ENCODE measurements around the gene IRAK1BP1.

The IRAK1BP1 gene, protein sequence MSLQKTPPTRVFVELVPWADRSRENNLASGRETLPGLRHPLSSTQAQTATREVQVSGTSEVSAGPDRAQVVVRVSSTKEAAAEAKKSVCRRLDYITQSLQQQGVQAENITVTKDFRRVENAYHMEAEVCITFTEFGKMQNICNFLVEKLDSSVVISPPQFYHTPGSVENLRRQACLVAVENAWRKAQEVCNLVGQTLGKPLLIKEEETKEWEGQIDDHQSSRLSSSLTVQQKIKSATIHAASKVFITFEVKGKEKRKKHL

DNA sequence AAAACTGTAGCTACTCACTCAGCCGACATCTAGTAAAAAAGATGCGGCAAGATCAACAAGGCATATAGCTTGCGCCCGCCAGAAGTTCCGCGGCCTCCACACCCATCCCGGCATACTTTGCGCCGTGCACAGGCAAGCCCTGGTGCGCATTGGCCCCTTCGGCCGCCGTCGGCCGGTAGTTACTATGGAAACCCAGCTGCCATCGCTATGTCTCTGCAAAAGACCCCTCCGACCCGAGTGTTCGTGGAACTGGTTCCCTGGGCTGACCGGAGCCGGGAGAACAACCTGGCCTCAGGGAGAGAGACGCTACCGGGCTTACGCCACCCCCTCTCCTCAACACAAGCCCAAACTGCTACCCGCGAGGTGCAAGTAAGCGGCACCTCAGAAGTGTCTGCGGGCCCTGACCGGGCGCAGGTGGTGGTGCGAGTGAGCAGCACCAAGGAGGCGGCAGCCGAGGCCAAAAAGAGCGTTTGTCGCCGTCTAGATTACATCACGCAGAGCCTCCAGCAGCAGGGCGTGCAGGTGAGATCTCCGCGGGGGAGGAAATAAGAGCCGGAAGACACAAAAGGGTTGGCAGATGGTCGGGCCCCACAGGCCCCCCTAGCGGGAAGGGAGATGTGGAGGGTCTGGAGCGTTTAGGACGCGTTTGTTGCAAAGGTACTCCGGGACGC is at the start of gene IRAK1BP1:
Gene IRAK1BP1 (plus strand): TSS at position 182 of the 671 bp plus-strand sequence. CDS start 26 bp downstream, at position 208.
- Histone ChIP-seq H4K20me1 (no peaks in the 10 kb centered on the region), H3K4me2 (peak within 1 kb of the TSS; percentile 65), H3K27me3 (no peaks in the 10 kb centered on the region), H3K9me3 (no peaks in the 10 kb centered on the region), H3K27ac (peak within 1 kb of the TSS; percentile 64), H3K4me1 (no peaks in the 10 kb centered on the region), H3K4me3 (peak within 1 kb of the TSS; percentile 73), H3K36me3 (0 out of 2 replicates have a peak, but pooled peaks cover 6% of the 10 kb centered on the region), H3K9ac (peak within 1 kb of the TSS; percentile 71)
- TF ChIP-seq Cebpa-rat (IDR thresholded peaks at IDR 0.05): no peak

DNA sequence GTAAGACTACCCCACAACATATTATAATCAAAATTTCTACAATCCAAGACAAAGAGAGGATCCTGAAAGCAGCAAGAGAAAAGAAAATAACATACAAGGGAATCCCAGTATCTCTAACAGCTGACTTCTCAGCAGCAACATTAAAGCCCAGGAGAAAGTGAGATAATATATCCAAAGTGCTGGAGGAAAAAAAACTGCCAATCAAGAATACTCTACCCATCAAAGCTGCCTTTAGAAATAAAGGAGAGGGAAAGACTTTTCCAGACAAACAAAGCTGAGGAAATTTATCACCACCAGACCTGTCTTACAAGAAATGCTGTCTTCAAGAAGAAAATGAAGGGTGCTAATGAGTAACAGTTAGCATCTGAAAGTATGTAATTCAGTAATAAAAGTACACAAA is 43.3 kb upstream of the IRAK1BP1 start:
- Histone ChIP-seq H3K4me3 (no peak overlapping the region), H3K36me3 (no peaks in the 10 kb centered on the region), H3K9me3 (no peaks in the 10 kb centered on the region), H3K27me3 (no peaks in the 10 kb centered on the region), H3K4me1 (no peaks in the 10 kb centered on the region), H4K20me1 (no peaks in the 10 kb centered on the region), H3K4me2 (no peak overlapping the region), H3K9ac (no peak overlapping the region), H3K27ac (no peak overlapping the region)
- TF ChIP-seq Cebpa-rat (IDR thresholded peaks at IDR 0.05): no peak

DNA sequence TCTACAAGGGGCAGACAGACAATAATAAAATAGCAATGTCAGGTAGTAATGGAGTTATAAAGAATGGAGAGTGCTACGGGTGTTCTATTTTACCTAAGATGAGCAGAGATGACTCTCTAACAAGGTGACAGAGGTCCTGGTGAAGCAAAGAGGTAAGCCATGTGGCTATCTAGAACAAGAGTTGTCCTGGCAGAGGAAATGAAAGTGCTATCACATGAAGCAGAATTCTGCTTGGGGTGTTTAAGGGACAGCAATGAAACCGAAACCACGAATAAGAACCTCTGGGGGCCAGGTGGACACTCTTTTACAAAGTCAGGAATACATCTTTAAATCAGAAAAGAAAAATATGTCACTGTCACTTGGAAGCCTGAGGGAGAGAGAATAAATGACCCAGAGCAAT is 37.9 kb upstream of the IRAK1BP1 start:
- Histone ChIP-seq H4K20me1 (no peaks in the 10 kb centered on the region), H3K27me3 (no peaks in the 10 kb centered on the region), H3K27ac (no peak overlapping the region), H3K4me2 (no peak overlapping the region), H3K4me1 (no peaks in the 10 kb centered on the region), H3K36me3 (no peaks in the 10 kb centered on the region), H3K9ac (no peak overlapping the region), H3K4me3 (no peak overlapping the region), H3K9me3 (no peaks in the 10 kb centered on the region)
- TF ChIP-seq Cebpa-rat (IDR thresholded peaks at IDR 0.05): no peak

DNA sequence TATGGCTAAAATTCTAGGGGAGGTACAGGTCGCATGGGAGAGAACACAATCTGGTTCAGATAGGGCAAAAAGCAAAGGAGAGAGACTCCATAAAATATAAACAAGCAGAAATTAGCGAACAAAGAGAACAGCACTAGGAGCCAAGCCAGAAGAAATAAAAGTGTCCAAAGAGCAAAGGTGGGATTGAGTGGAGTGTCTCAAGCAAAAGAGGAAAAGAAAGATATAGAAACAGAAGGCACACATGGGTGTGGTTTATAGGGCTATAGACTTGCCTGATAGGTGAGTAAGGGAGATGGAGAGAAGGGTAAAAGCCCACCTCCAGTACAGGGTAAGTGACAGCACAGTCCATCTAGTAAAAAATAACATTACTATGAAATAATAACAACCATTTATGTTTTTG is 36.5 kb upstream of the IRAK1BP1 start:
- Histone ChIP-seq H3K9me3 (no peaks in the 10 kb centered on the region), H3K9ac (no peak overlapping the region), H3K27me3 (no peaks in the 10 kb centered on the region), H3K27ac (no peak overlapping the region), H4K20me1 (no peaks in the 10 kb centered on the region), H3K4me1 (no peaks in the 10 kb centered on the region), H3K4me3 (no peak overlapping the region), H3K36me3 (no peaks in the 10 kb centered on the region), H3K4me2 (no peak overlapping the region)
- TF ChIP-seq Cebpa-rat (IDR thresholded peaks at IDR 0.05): no peak

DNA sequence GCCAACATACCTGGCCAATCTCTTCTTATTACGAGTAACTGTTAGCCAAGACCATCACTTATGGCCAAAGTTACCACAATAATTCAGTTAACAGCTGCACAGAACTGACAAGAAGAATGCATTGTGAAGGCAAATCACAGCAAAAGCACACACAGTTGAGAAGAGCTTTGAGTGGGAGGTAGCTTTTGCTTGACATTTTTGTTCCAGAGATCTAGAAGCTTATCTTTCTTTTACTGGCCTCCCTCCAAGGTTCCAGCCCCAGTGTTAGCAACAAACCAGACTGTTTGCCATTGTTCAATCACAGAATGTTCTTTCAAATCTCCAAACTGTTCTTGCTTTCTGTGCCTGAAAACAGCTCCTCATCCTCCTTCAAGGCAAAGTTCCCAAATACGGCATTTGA is 35.9 kb upstream of the IRAK1BP1 start:
- Histone ChIP-seq H3K36me3 (no peaks in the 10 kb centered on the region), H3K4me3 (no peak overlapping the region), H3K4me2 (no peak overlapping the region), H4K20me1 (no peaks in the 10 kb centered on the region), H3K9me3 (no peaks in the 10 kb centered on the region), H3K9ac (no peak overlapping the region), H3K4me1 (no peaks in the 10 kb centered on the region), H3K27ac (no peak overlapping the region), H3K27me3 (no peaks in the 10 kb centered on the region)
- no peak for TF ChIP-seq Cebpa-rat (IDR thresholded peaks at IDR 0.05)

DNA sequence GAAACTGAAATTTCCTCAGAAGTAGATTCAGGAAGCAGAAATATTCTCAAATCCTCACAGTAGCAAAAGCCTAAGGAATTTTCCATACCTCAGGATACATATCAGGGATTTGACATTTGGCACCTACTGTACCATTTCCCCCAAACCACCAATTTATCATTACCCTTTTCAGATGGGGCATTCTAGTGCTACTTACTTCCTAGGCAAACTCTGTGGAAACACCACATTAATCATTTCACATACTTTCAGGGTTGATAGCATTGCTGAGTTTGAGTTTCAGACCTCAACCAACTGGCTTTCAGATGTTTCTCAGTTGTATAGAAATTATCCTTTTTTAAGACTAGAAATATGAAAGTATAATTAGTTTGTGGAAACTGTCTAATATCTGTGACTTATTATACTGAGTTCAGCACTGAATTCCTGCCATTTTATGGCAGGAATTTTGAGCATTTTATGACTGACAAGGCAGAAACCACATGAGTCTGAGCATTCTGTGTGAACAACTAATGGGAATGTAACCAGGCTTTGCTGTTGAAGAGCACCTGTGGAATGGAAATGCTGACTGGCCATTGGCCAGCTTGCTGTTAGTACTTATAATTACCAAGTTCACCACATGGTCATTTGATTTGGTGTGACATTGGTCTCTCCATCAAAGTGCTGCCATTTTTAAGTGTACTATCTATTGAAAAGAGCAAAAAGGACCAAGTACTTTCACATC is 35.1 kb upstream of the IRAK1BP1 start:
- Histone ChIP-seq H3K27me3 (no peaks in the 10 kb centered on the region), H3K36me3 (no peaks in the 10 kb centered on the region), H3K4me1 (no peaks in the 10 kb centered on the region), H3K9ac (no peak overlapping the region), H3K4me3 (no peak overlapping the region), H3K9me3 (no peaks in the 10 kb centered on the region), H4K20me1 (no peaks in the 10 kb centered on the region), H3K4me2 (no peak overlapping the region), H3K27ac (no peak overlapping the region)
- TF ChIP-seq Cebpa-rat (IDR thresholded peaks at IDR 0.05): no peak

DNA sequence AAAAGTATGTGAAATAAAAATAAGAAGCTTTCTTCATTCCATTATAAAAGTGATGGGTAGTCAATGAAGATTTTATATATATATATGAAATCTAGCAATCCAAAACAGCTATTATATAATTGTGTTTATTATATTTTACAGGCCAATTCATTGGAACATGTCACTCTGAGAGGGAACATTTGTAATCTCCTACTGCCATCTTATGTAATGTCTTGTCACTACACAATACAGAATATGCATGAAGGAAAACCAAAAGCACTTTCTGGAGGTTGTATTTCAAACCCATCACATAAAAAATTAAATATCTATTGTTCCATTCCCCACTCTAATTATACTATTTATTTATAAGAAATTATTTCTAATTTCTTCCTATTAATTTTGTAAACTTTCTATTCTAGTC is 31.5 kb upstream of the IRAK1BP1 start:
- H3K9ac ChIP-seq: no peak overlapping the region
- H3K4me1 ChIP-seq: no peaks in the 10 kb centered on the region
- H3K27me3 ChIP-seq: no peaks in the 10 kb centered on the region
- H3K4me2 ChIP-seq: no peak overlapping the region
- no peaks in the 10 kb centered on the region for H3K36me3 ChIP-seq
- H3K27ac ChIP-seq: no peak overlapping the region
- H3K9me3 ChIP-seq: no peaks in the 10 kb centered on the region
- H4K20me1 ChIP-seq: no peaks in the 10 kb centered on the region
- no peak for TF ChIP-seq Cebpa-rat (IDR thresholded peaks at IDR 0.05)
- no peak overlapping the region for H3K4me3 ChIP-seq

DNA sequence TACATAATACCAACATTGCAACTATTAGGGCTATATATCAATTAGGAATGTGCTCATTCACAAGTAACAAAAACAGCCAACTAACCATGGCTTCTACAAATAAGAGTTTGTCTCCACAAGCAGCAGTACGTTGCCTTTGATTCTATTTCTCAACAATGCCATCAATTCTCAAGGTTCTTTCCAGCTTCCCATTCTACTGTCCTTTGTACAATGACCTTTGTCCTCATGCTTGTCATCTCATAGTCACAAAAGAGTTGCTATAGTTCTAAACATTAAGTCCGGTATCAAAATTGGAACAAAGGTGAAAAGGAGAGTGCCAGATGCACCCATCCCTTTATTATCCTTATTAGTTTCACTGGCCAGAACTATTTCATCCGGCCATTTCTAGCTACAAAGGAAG is 30.8 kb upstream of the IRAK1BP1 start:
- no peaks in the 10 kb centered on the region for H4K20me1 ChIP-seq
- no peaks in the 10 kb centered on the region for H3K9me3 ChIP-seq
- H3K4me3 ChIP-seq: no peak overlapping the region
- no peaks in the 10 kb centered on the region for H3K4me1 ChIP-seq
- TF ChIP-seq Cebpa-rat (IDR thresholded peaks at IDR 0.05): no peak
- no peak overlapping the region for H3K27ac ChIP-seq
- no peak overlapping the region for H3K4me2 ChIP-seq
- no peaks in the 10 kb centered on the region for H3K27me3 ChIP-seq
- H3K36me3 ChIP-seq: no peaks in the 10 kb centered on the region
- no peak overlapping the region for H3K9ac ChIP-seq

DNA sequence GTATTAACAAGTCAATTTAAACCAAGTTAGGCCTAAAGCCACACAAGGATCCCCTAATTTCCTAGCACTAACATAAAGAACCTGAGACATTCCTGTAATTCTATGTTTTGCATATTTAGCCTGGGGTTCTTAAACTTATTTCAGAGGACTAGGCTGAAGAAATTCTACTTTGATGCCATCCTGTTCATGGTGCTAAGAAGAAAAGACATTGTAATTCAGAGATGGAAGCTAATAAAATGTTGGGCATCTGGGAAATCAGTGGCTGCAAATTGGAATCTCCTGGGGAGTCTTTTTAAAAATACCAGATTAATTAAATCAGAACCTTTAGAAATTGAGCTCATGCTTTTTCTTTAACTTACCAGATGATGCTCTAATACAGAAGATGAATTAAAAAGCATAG is 26.2 kb upstream of the IRAK1BP1 start:
- Histone ChIP-seq H3K4me3 (no peak overlapping the region), H3K36me3 (no peaks in the 10 kb centered on the region), H3K4me1 (no peaks in the 10 kb centered on the region), H3K9ac (no peak overlapping the region), H3K27ac (no peak overlapping the region), H3K4me2 (no peak overlapping the region), H4K20me1 (no peaks in the 10 kb centered on the region), H3K27me3 (no peaks in the 10 kb centered on the region), H3K9me3 (no peaks in the 10 kb centered on the region)
- no peak for TF ChIP-seq Cebpa-rat (IDR thresholded peaks at IDR 0.05)

DNA sequence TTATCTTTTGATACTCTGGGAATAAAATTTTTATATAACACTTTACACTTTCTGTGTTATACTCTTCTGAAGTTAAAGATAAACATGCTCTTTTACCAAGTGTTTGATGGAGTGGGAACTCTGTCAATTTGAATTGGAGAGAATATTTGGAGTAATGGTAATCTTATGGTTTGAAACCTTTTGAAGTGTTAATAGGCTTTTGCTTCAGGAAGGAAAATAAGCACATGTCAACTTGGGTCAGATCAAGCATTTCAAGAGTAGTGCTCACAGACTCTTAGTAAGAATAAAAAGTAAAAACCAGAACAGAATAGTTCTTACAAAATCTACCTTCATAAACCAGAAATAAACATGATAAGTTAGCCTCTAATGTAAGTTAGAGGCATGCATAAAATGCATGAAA is 24.4 kb upstream of the IRAK1BP1 start:
- Histone ChIP-seq H3K36me3 (no peaks in the 10 kb centered on the region), H3K27me3 (no peaks in the 10 kb centered on the region), H3K4me1 (no peaks in the 10 kb centered on the region), H3K9ac (no peak overlapping the region), H3K4me2 (no peak overlapping the region), H4K20me1 (no peaks in the 10 kb centered on the region), H3K27ac (no peak overlapping the region), H3K4me3 (no peak overlapping the region), H3K9me3 (no peaks in the 10 kb centered on the region)
- TF ChIP-seq Cebpa-rat (IDR thresholded peaks at IDR 0.05): no peak
